HCT116 (cell line): Measurements from ENCODE around the gene ENTPD7. TPM values are rescaled to one million over a fixed set of nuclear protein-coding genes. Genes with fewer than 3 reads are reported as not detected.

Experiments
- ATAC-seq: fragments of 200-7000 bp; cut with Tn5 transposase; 2 replicates; pipeline ENCODE4 v1.9.1; 2020; ENCODE audit warnings: mild to moderate bottlenecking, moderate library complexity
- BruUV-seq: library from RNA; stranded (reverse); fragments of 400-500 nt; replicated peaks from 2 replicates; lab custom pipeline; 2021; lab: Mats Ljungman, UMichigan
- CTCF ChIA-PET: fragments of 300-600 bp; sonication (Branson Sonifier 250); formaldehyde crosslinking; loops from one replicate; lab custom pipeline; 2021; ENCODE audit warnings: antibody characterized with exemption; lab: Charles Lee
- POLR2A ChIA-PET: fragments of 300-600, 350-600 bp; sonication (Branson Sonifier 250); formaldehyde crosslinking; loops from one replicate; lab custom pipeline; 2021; ENCODE audit warnings: antibody characterized with exemption; lab: Charles Lee
- RAD21 ChIA-PET, 2 experiments: fragments of 300-600 bp; sonication (Branson Sonifier 250); formaldehyde crosslinking; loops; one replicate each; lab custom pipeline; 2023; ENCODE audit warnings: low total read pairs in 2 of 2; ENCODE audit not compliant: uncharacterized antibody in 2 of 2, unreplicated experiment in 2 of 2, low non-redundant PET in 1 of 2; lab: Charles Lee
- DNase-seq: peaks from one replicate; pipeline ENCODE4 v3.0.0-alpha.2; 2010; ENCODE audit warnings: low read depth, low spot score
- H2AFZ ChIP-seq: fragments of 200-600 bp; shearing (Covaris generic), sonication (generic); 2 replicates; pipeline ENCODE4 v1.6.1; 2017; ENCODE audit warnings: low read depth, mixed run types, mixed read lengths, antibody characterized with exemption, low read length; ENCODE audit not compliant: poor library complexity, severe bottlenecking
- H3K27ac ChIP-seq: 2 replicates; pipeline ENCODE4 v1.5.1; 2012; ENCODE audit warnings: low read depth, low read length
- H3K27me3 ChIP-seq: fragments of 200-600 bp; sonication (generic); 2 replicates; pipeline ENCODE4 v1.6.1; 2016; ENCODE audit warnings: mixed run types, low read length, mixed read lengths; ENCODE audit not compliant: insufficient read depth
- H3K36me3 ChIP-seq, 2 experiments: fragments of 200-500 bp in 1 of 2; fragments of 200-600 bp in 1 of 2; sonication (Bioruptor generic) in 1 of 2; sonication (generic) in 1 of 2; 2 replicates each; pipeline versions ENCODE4 v1.5.1 to v1.6.1; 2014 to 2016; ENCODE audit warnings: low read length in 2 of 2, inconsistent platforms in 1 of 2, mixed read lengths in 1 of 2, mixed run types in 1 of 2; ENCODE audit not compliant: insufficient read depth in 2 of 2, control insufficient read depth in 1 of 2
- H3K4me1 ChIP-seq, 2 experiments: fragments of 200-600 bp in 1 of 2; sonication (generic) in 1 of 2; 2 replicates each; pipeline versions ENCODE4 v1.5.1 to v1.6.1; 2012 to 2017; ENCODE audit warnings: low read length in 2 of 2, inconsistent platforms in 1 of 2, mild to moderate bottlenecking in 1 of 2, mixed read lengths in 1 of 2, mixed run types in 1 of 2, moderate library complexity in 1 of 2; ENCODE audit not compliant: insufficient read depth in 2 of 2, control insufficient read depth in 1 of 2
- H3K4me2 ChIP-seq: fragments of 200-600 bp; sonication (generic); 2 replicates; pipeline ENCODE4 v1.6.1; 2017; ENCODE audit warnings: mixed run types, low read length, mixed read lengths
- H3K4me3 ChIP-seq, 2 experiments: fragments of 200-600 bp in 1 of 2; sonication (generic) in 1 of 2; replicated peaks in 1 of 2; 2 replicates each; pipeline ENCODE4 v1.5.1; 2011 to 2016; ENCODE audit warnings: low read length in 2 of 2, control low read depth in 1 of 2, low read depth in 1 of 2, mild to moderate bottlenecking in 1 of 2, mixed read lengths in 1 of 2, mixed run types in 1 of 2
- H3K79me2 ChIP-seq: fragments of 200-600 bp; sonication (generic); 2 replicates; pipeline ENCODE4 v1.6.1; 2017; ENCODE audit warnings: mild to moderate bottlenecking, mixed run types, low read length, moderate library complexity, mixed read lengths; ENCODE audit not compliant: insufficient read depth
- H3K9ac ChIP-seq: fragments of 200-600 bp; sonication (generic); 2 replicates; pipeline ENCODE4 v1.6.1; 2016; ENCODE audit warnings: low read length, mixed read lengths
- H3K9me2 ChIP-seq: fragments of 200-600 bp; sonication (generic), shearing (Covaris generic); 2 replicates; pipeline ENCODE4 v1.6.1; 2017; ENCODE audit warnings: mixed run types, mild to moderate bottlenecking, moderate library complexity; ENCODE audit not compliant: insufficient read depth
- H3K9me3 ChIP-seq, 2 experiments: fragments of 200-500 bp in 1 of 2; fragments of 200-600 bp in 1 of 2; sonication (Bioruptor generic) in 1 of 2; sonication (generic) in 1 of 2; 2 replicates each; pipeline ENCODE4 v1.6.1; 2014 to 2017; ENCODE audit warnings: low read length in 2 of 2, mixed read lengths in 2 of 2, inconsistent platforms in 1 of 2, low read depth in 1 of 2, mild to moderate bottlenecking in 1 of 2, mixed run types in 1 of 2, moderate library complexity in 1 of 2; ENCODE audit not compliant: control insufficient read depth in 1 of 2, insufficient read depth in 1 of 2
- H4K20me1 ChIP-seq: fragments of 200-600 bp; sonication (generic), shearing (Covaris generic); 2 replicates; pipeline ENCODE4 v1.6.1; 2017; ENCODE audit warnings: mixed run types, mild to moderate bottlenecking, moderate library complexity; ENCODE audit not compliant: insufficient read depth
- CBX3 ChIP-seq: IDR thresholded peaks from 2 replicates; pipeline ENCODE4 v1.6.1; 2012; ENCODE audit warnings: low read depth
- CEBPB ChIP-seq: IDR thresholded peaks from 2 replicates; pipeline ENCODE4 v1.6.1; 2012; ENCODE audit warnings: low read depth
- EGR1 ChIP-seq: IDR thresholded peaks from 2 replicates; pipeline ENCODE4 v1.6.1; 2012; ENCODE audit warnings: low read depth
- EZH2 ChIP-seq: fragments of 200-600 bp; sonication (generic); IDR thresholded peaks from 2 replicates; pipeline ENCODE4 v1.6.1; 2017; ENCODE audit warnings: antibody characterized with exemption, mixed run types
- EZH2phosphoT487 ChIP-seq: fragments of 200-600 bp; IDR thresholded peaks from 2 replicates; pipeline ENCODE4 v1.6.1; 2018; ENCODE audit warnings: antibody characterized with exemption, borderline replicate concordance
- FOSL1 ChIP-seq: IDR thresholded peaks from 2 replicates; pipeline ENCODE4 v1.6.1; 2012; ENCODE audit warnings: low read depth
- JUND ChIP-seq: IDR thresholded peaks from 2 replicates; pipeline ENCODE4 v1.6.1; 2012
- POLR2A ChIP-seq: IDR thresholded peaks from 2 replicates; pipeline ENCODE4 v1.7.0; 2011; ENCODE audit warnings: borderline replicate concordance; ENCODE audit not compliant: insufficient read depth, insufficient read length; ENCODE audit errors: extremely low read depth
- POLR2AphosphoS5 ChIP-seq: IDR thresholded peaks from 2 replicates; pipeline ENCODE4 v1.6.1; 2011; ENCODE audit warnings: mild to moderate bottlenecking, low read depth, low read length, moderate library complexity
- RAD21 ChIP-seq: IDR thresholded peaks from 2 replicates; pipeline ENCODE4 v1.6.1; 2012; ENCODE audit warnings: low read depth, mild to moderate bottlenecking
- REST ChIP-seq: IDR thresholded peaks from 2 replicates; pipeline ENCODE4 v1.6.1; 2012; ENCODE audit warnings: low read depth
- SIN3A ChIP-seq: IDR thresholded peaks from 2 replicates; pipeline ENCODE4 v1.6.1; 2012; ENCODE audit warnings: low read depth
- SRF ChIP-seq: IDR thresholded peaks from 2 replicates; pipeline ENCODE4 v1.6.1; 2012; ENCODE audit warnings: low read depth
- TCF7L2 ChIP-seq: IDR thresholded peaks from 2 replicates; pipeline ENCODE4 v1.7.0; 2011; ENCODE audit warnings: borderline replicate concordance, inconsistent platforms; ENCODE audit not compliant: insufficient read depth, insufficient read length; ENCODE audit errors: extremely low read depth
- YY1 ChIP-seq: IDR thresholded peaks from 2 replicates; pipeline ENCODE4 v1.6.1; 2011; ENCODE audit warnings: low read length, low read depth, moderate library complexity, mild to moderate bottlenecking; ENCODE audit not compliant: insufficient replicate concordance; ENCODE audit errors: extremely low read depth
- ZFX ChIP-seq: fragments of 450-650 bp; IDR thresholded peaks from 2 replicates; pipeline ENCODE4 v1.6.1; 2017
- intact Hi-C: fragments of 100-400 bp; cut with micrococcal nuclease; formaldehyde crosslinking; loops from 2 replicates; pipeline ENCODE4 v1.10.0; 2022
- total RNA-seq: library from RNA; stranded (reverse); gene quantifications from one replicate; pipeline ENCODE4 v1.2.1, GENCODE V29; 2021; ENCODE audit not compliant: unreplicated experiment
- TF ChIP-seq, protein P1 (sequence below): IDR thresholded peaks from 2 replicates; pipeline ENCODE4 v1.6.1; 2012

Gene ENTPD7
- total RNA-seq, 1 experiment from 2014 or later, result 12.3 TPM

GRCh38 chr10:99681553-99681952 lies 22.2 kb downstream of the ENTPD7 start (continued):
- no peak for TF ChIP-seq POLR2A

GRCh38 chr10:99682032-99682431 lies 22.7 kb downstream of the ENTPD7 start:
- TF ChIP-seq POLR2AphosphoS5, result no peak
- no peak for TF ChIP-seq ZFX
- no peak for TF ChIP-seq SRF
- TF ChIP-seq CBX3, result no peak
- TF ChIP-seq FOSL1, result no peak
- TF ChIP-seq JUND, result no peak
- TF ChIP-seq SIN3A, result no peak
- no peak for TF ChIP-seq CEBPB
- TF ChIP-seq YY1, result no peak
- TF ChIP-seq TCF7L2, result no peak
- no peak for TF ChIP-seq RAD21
- TF ChIP-seq EZH2, result no peak
- TF ChIP-seq EZH2phosphoT487, result no peak
- TF ChIP-seq REST, result no peak
- TF ChIP-seq, protein P1, sequence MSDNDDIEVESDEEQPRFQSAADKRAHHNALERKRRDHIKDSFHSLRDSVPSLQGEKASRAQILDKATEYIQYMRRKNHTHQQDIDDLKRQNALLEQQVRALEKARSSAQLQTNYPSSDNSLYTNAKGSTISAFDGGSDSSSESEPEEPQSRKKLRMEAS, result no peak
- no peak for TF ChIP-seq EGR1
- DNase-seq (no peak), ATAC-seq (no peak)
- Histone ChIP-seq H3K79me2 (no peaks in the 10 kb centered on the region), H3K4me3 (no peak overlapping the region), H3K9ac (no peak overlapping the region), H3K27ac (no peak overlapping the region), H3K9me3 (no peaks in the 10 kb centered on the region), H3K27me3 (no peaks in the 10 kb centered on the region), H3K4me2 (no peak overlapping the region), H3K9me2 (no peaks in the 10 kb centered on the region), H2AFZ (no peak overlapping the region), H3K4me1 (peaks cover 4 to 20% of the 10 kb centered on the region in 2 experiments), H3K36me3 (peaks cover 7 to 13% of the 10 kb centered on the region in 2 experiments; a peak in 3 of 4 replicates), H4K20me1 (no peaks in the 10 kb centered on the region)
- ChIA-PET RAD21 (no interaction called here), POLR2A (no interaction called here), CTCF (interaction anchor here (1.1 kb wide), 1 partner anchor 23 kb away, joined by 4 read pairs; the partner anchor contains the start of gene ENTPD7)
- intact Hi-C loops, result no loop called here
- no TSS peak for BruUV-seq
